Measurements from ENCODE around the gene PLIN3.
"Not testable (repeated sequence)": the region's sequence is repeated elsewhere in the genome, so short reads cannot be mapped to it uniquely, and the experiment has no call there.

The PLIN3 gene

GRCh38 chr19:4845975-4846374 is 21.5 kb downstream of the PLIN3 start:
- not testable (repeated sequence) for DNase-seq

DNA sequence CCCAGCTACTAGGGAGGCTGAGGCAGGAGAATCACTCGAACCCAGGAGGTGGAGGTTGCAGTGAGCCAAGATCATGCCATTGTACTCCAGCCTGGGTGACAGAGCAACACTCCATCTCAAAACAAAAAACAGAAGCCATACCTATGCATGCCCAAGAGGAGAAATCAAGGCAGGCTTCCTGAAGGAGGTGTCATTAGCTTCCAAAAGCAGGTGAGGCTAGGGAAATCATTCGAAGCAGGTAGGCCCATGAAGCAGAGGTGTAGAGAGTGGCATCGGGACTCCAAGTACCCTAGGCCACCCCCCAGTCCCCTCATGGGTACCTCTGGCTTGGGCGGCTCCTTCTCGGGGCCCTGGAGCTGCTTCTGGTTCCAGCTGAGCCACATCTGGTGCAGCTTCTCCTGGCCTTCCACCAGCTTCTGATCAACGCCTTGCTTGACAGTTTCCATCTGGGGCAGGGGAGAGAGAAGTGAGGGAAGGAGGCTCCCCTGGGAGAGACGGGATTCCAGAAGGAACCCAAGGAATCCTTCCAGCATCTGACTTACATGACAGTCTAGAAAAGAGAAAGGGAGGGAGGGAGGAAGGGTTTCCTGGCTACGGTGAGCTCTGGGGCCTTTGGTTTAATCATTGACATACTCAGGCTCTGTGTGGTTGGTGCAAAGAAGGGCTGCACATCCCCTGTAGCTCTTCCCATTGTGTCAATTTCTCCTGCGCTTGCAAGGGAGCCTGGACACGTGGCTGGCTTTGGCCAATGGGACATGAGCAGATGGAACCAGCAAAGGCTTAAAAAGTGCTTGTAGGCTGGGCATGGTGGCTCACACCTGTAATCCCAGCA is 22.9 kb downstream of the PLIN3 start:
- no peak for DNase-seq

DNA sequence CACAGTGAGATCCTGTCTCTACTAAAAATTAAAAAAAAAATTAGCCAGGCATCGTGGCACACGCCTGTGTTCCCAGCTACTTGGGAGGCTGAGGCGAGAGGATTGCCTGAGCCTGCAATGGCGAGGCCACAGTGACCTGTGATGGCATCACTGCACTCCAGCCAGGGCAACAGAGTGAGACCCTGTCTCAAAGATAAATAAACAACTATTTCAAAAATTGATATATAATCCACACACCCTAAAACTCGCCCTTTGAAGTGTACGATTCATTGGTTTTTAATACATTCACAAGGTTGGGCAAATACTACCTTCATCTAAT is 23.9 kb downstream of the PLIN3 start:
- DNase-seq: no peak

DNA sequence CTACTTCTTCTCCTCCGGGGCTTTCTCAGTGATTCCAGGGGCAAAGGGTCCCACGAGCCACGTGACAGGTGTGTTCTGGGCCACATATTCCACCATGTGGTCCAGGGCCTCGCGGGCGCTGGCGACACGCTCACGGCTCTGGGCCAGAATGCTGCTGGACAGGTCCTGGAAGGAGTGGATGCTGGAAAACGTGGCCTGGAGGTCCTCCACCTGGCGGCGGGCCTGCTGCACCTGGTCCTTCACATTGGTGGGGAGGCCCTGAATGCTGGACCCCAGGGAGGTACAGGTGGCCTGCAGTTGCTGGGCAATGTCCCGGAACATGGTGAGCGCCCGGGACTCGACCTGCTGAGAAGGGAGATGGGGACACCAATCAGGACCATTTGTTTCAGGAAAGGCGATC is 28.3 kb downstream of the PLIN3 start:
- DNase-seq: no peak

GRCh38 chr19:4832776-4833175 is 34.7 kb downstream of the PLIN3 start:
- DNase-seq: no peak

- DNase-seq: not testable (repeated sequence)
These were observed 35.5 kb downstream of the PLIN3 start for GRCh38 chr19:4831979-4832340.

GRCh38 chr19:4831304-4831978 is 36.0 kb downstream of the PLIN3 start, which contains the start of gene TICAM1:
TSS of gene TICAM1 (minus strand) at chr19:4831712. CDS start at chr19:4818377, 13,335 bp downstream.
- peak; percentile 89 for DNase-seq

GRCh38 chr19:4830768-4831265 is 36.6 kb downstream of the PLIN3 start:
- peak; percentile 61 for DNase-seq

GRCh38 chr19:4830332-4830731 is 37.1 kb downstream of the PLIN3 start:
- no peak for DNase-seq

- no peak for DNase-seq
These were observed 38.3 kb downstream of the PLIN3 start for GRCh38 chr19:4829001-4829712.

DNA sequence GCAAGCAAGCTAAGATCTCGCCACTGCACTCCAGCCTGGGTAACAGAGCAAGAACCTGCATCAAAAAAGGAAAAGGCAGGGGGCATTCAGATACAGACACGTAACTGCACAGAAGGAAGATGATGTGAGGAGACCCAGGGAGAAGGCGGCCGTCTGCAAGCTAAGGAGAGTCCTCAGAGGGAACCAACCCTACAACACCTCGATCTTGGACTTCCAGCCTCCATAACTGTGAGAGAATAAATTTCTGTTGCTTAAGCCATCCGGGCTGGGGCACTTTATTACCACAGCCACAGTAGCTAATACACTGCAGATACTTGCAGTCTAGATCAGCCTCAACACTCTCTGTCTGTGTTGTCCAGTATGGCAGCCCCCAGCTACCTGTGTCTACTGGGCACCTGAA is 43.9 kb downstream of the PLIN3 start:
- DNase-seq: no peak

GRCh38 chr19:4822354-4822753 is 45.1 kb downstream of the PLIN3 start:
- DNase-seq: not testable (repeated sequence)

GRCh38 chr19:4821265-4821664 is 46.2 kb downstream of the PLIN3 start:
- no peak for DNase-seq

DNA sequence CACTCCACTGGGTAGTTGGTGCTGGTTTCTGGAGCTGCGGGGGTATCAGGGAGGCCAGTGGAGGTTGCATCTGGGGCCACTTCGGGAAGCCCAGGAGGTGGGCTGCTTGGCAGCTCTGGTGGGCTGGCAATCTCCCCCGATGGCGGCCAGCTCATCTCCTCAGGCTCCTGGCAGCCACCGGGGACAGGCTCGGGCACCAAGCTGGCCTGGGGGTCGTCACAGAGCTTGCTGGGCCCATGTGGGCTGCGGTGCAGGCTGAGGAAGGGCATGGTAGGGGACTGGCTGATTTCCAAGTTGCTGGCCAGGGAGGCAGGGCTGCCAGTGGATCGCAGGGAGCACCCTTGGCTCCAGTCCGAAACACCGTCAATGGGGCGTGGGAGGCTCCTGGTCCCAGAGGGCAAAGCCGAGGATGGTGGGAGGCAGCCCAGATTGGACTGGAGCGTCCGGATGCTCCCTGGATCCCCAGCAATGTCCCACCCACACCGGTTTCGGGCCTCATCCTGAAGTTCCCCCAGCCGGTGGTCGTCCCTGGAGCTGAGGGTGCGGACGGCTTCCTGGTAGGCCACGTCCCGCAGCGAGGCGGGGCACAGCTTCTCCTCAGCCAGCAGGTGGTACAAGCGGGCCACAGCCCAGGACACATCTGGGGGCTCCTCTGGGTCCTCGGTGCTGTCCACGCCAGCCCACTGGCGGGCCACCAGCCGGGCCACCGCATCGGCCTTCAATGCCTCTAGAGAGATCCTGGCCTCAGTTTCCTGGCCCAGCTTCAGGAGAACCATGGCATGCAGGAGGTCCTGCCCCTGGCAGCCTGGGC is 49.8 kb downstream of the PLIN3 start:
- no peak for DNase-seq

GRCh38 chr19:4816950-4817278 is 50.6 kb downstream of the PLIN3 start:
- DNase-seq: no peak

GRCh38 chr19:4816202-4816949 is 51.1 kb downstream of the PLIN3 start:
- no peak for DNase-seq

DNA sequence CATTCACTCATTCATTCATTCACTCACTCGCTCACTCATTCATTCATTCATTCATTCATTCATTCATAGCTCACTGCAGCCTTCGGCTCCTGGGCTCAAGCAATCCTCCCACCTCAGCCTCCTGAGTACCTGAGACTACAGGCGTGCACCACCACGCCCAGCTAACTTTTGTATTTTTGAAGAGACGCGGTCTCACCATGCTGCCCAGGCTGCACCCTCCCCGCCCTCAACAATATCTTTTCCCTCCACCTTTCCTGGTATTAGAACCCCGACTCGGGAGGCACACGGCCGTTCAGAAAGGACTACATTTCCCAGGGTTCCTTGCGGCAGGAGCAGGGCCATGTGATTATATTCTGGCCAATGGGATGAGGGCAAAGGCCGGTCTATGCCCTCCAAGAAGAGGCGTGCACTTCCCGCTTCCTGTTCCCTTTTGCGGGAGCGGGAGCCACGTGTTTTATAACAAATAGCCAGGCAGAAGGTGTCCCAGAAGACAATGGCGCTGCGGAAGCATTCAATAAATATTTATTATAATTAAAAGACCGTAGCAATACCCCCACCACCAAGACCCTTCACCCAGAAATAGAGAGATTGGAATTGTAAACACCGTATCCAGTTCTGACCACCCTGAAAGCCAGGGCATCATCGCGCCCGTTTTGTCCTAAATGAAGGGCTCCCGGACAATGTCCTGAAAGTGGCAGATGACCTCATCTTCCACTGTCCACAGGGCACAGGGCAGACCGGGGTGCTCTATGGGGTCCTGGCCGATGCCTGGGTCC is 51.9 kb downstream of the PLIN3 start:
- DNase-seq: peak; percentile 88

GRCh38 chr19:4814625-4815425 is 52.6 kb downstream of the PLIN3 start:
- DNase-seq: no peak

GRCh38 chr19:4811328-4812131 is 55.9 kb downstream of the PLIN3 start:
- peak; percentile 98 for DNase-seq

- no peak for DNase-seq
These were observed 60.3 kb downstream of the PLIN3 start for GRCh38 chr19:4807188-4807587.

All from activated CD8-positive, alpha-beta memory T cell treated with anti-CD3 and anti-CD28 coated beads for 24 hours (primary cell).